GM19455 (cell line): ENCODE results near the gene GUCY2D.
"Not testable (repeated sequence)": the region's sequence is repeated elsewhere in the genome, so short reads cannot be mapped to it uniquely, and the experiment has no call there.

Source experiments
- ATAC-seq: cut with Tn5 transposase; IDR thresholded peaks from one replicate; pipeline ENCODE4 v1.9.1; 2021; ENCODE audit not compliant: unreplicated experiment

GUCY2D gene

DNA sequence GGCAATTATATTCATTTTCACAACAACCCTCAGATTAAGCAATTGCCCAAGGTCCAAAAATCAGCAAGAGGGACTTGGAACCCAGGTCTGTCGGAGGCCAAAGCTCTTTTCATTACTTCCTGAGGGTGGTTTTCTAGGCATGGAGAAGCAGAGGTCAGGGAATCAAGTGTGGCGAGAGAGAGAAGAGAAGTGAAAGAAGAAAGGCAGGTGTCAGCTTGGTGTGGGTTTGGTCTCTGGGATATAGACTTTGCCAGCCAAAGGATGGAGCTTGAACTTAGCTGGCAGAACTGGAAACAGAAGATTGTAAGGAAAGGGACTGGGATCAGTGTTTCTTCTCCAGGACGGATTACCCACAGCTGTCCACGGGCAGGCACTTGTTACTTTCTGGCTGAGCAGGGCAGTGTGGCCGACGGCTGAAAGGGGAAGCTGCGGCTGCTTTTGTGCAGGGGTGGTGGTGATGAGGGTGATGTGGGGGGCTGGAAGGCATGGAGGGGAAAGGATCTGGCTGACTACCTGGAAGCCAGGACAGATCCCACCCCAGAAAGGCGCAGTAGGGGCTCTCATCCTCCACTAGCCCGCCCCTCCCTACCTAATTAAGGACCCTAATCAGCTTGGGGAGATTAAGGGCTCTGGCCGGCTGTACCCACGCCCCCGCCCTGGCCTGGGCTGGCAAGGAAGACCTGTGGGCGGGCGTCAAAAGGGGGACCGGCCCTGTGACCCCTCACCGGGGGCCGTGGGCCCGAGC lies at the start of gene GUCY2D:
Gene GUCY2D, plus strand, starts transcription at position 640 of the 745 bp plus-strand sequence. CDS start 433 bp downstream, outside the sequence.
- ATAC-seq, result no peak

DNA sequence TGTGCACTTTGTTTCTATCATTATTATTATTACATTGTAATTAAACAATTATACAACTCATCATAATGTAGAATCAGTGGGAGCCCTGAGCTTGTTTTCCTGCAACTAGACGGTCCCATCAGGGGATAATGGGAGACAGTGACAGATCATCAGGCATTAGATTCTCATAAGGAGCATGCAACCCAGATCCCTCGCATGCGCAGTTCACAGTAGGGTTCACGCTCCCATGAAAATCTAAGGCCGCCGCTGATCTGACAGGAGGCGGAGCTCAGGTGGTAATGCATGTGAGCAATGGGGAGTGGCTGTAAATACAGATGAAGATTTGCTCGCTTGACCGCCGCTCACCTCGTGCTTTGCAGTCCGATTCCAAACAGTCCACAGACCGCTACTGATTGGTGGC lies 49.1 kb upstream of the GUCY2D start:
- not testable (repeated sequence) for ATAC-seq

GRCh38 chr17:7955414-7956227 lies 46.8 kb upstream of the GUCY2D start:
- no peak for ATAC-seq

GRCh38 chr17:7956228-7956965 lies 46.0 kb upstream of the GUCY2D start:
- ATAC-seq, result no peak

DNA sequence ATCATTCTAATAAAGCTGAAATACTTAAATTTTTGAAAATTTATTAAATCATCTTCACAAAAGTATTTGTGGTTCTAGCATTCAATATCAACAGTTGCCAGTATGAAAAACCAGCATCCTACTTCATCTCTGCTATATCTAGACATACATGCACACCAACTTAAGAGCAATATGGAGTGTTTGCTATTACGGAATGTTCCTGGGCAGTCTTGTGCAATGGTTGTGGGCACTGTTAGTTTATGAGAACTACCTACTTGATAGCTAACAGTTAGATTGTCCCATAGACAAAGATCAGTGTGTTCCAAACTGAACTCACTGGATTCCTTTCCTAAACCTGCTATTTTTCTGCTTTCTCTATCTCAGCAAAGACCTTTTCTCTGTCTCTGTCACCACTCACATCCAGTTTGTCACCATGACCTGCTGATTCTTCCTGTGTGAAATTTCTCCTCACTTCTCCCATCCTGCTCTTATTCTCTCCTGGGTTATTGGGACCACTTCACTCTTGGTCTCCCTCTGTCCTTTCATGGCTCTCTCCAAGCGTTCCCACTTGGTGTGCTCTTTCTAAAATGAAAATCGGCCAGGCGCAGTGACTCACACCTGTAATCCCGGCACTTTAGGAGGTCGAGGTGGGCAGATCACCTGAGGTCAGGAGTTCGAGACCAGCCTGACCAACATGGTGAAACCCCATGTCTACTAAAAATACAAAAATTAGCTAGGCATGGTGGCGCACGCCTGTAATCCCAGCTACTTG lies 42.7 kb upstream of the GUCY2D start:
- no peak for ATAC-seq

- no peak for ATAC-seq
These were observed 41.0 kb upstream of the GUCY2D start for GRCh38 chr17:7961421-7961820.

DNA sequence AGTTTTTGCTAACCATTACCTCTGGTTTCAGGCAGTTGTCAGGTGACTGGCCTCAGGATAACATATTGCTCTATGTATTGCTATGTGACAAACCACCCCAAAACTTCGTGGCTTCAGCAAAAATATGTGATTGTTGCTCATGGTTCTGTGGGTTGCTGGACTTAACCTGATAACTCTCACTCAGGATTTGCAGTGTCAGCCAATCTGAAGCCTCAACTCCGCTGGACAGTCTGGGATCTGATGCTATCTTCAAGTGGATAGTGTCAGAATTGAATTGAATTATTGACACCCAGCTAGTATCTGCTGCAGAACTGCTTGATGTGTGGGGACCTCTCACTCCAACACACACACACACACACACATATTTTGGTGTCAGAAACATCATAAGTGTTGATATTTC lies 34.7 kb upstream of the GUCY2D start:
- ATAC-seq, result no peak

- ATAC-seq, result no peak
These were observed 33.0 kb upstream of the GUCY2D start for GRCh38 chr17:7969433-7969832.

DNA sequence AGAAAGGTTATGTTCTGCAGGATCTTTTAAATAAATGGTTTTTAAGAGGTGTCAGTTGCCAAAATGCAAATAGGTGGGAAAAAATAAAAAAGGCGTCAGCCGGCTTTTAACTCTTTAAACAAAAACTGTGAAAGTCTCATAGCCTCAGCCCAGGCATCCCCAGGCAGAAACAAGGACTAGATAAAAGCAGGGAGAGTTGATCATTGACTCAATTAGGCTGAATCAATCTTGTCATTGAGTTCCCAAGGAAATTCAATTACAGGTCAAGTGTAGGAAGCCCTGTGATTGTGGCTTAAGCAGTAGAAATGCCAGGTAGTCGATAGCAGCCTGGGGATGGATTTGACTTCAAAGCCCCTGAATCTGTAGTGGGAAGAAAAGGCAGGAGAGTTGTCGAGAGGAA lies 30.8 kb upstream of the GUCY2D start:
- ATAC-seq, result no peak

DNA sequence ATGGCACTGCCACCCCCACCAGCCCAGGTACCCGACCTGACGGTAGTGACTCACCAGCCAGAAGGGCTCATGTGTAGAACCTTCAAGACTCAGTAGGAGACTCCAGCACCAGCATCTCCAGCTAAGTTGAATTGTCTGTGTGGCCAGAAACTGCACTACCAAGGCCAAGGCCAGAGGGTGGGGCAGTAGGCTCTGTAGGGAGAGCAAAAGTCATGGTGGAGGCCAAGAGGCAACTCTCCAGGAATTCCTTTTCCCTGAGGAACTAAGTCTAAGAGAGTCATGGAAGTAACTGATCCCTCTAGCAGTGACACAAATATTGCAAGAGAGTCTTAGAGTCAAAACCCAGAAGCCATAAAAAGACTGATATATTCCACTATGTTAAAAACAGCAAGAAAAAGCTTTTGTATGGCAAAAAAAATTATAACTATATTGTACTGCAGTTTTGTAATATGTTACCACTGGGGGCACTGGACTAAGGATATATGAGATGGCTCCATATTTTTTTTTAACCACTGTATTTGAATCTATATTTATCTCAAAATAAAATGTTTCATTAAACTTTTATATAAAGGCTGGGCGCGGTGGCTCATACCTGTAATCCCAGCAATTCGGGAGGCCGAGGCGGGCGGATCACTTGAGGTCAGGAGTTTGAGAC lies 30.2 kb upstream of the GUCY2D start:
- ATAC-seq, result no peak

DNA sequence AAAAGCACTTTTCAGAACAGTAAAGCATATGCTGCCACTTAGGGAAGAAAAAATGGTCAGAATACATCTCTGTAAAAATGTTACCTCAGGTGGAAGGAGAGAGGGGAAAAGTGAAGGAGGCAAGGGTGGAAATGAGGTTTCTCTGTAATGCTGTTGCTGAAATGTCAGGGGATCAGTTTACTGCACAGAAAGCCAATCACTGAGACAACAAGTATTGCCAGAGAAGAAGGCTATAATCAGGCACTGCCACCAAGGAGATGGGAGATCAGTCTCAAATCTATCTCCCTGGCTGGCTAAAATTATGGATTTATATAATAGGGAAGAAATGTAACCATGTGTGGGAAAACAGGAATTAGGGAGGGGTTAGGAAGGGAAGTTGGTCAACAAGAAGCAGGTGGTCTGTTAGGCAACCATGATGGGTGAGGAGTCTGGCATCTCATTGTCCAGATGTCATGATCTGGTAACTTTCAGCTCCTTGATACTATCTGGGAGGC lies 27.7 kb upstream of the GUCY2D start:
- ATAC-seq, result no peak

- no peak for ATAC-seq
These were observed 25.4 kb upstream of the GUCY2D start for GRCh38 chr17:7977039-7977438.

DNA sequence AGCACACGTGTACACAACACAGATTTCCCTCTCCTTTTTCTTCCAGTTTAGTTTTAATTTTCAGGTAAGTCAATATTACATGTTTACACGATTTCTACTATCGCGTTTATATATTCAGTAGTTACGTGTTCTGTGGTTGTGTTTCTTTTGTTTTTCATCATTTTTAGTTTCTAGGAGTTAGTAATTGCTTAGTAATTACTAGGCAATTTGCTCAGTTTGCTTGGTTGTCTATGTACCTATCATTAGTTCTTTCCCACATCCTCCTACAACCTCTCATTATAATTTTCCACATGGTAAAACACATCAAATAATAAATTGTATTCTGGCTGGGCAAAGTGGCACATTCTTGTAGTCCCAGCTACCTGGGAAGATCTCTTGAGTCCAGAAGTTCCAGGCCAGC lies 24.6 kb upstream of the GUCY2D start:
- ATAC-seq, result no peak

GRCh38 chr17:7982173-7982572 lies 20.2 kb upstream of the GUCY2D start:
- ATAC-seq, result no peak

- ATAC-seq, result no peak
These were observed 19.7 kb upstream of the GUCY2D start for GRCh38 chr17:7982666-7983065.

DNA sequence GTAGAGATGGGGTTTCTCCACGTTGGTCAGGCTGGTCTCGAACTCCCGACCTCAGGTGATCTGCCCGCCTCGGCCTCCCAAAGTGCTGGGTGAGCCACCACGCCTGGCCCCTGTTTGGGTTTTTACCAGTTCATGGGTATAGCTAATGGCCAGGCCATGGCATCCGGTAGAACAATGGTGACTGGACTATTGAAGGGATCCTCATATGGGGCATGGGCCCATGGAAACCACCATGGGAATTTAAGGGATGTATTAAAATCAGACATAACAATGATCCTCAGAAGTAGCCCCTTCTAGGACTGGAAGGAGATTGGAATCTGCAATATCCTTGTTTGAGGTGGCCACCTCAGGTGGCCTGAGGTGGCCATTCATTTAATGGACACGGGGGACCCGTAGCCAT lies 17.5 kb upstream of the GUCY2D start:
- ATAC-seq, result no peak

GRCh38 chr17:7987112-7987893 lies 15.1 kb upstream of the GUCY2D start:
- no peak for ATAC-seq

DNA sequence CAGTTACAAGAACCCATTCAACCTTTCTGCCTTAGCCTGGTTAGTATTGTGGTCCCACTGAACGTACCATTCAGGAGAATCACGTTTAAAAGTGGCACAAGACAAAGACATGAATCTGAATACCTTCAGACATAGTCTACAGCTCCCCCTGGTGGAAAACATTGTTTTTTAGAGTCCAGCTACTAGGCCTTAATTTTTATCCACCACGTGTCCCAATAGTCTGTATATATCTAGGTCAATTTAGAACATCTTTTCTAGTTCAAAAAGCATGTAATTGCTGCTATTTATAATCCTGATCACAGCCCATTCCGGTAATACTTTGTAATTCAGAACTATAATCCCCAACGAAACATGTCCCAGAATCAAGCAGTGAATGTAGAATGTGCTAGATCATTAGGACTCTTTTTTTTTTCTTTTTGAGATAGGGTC lies 13.7 kb upstream of the GUCY2D start:
- ATAC-seq, result no peak
